Activated T-helper 1 cell treated with anti-CD3 and anti-CD28 coated beads, Interleukin-12 subunit alpha, Interleukin-12 subunit beta, Interleukin-2, Interleukin-4 antibody, amounts not matched to agents 30 ng/mL and 10 ng/mL and 1 ng/mL, durations not matched to agents 14 hours and 24 hours and 36 hours (primary cell): Measurements from ENCODE around the gene NYAP1. TPM values are rescaled to one million over a fixed set of nuclear protein-coding genes. Genes with fewer than 3 reads are reported as not detected.
"Not testable (repeated sequence)": the region's sequence is repeated elsewhere in the genome, so short reads cannot be mapped to it uniquely, and the experiment has no call there.

Experiments
- DNase-seq: peaks from one replicate; pipeline ENCODE4 v3.0.0; 2021; ENCODE audit warnings: low spot score
- H3K27ac Mint-ChIP-seq: one replicate; pipeline ENCODE4 v1.8.0; 2021; ENCODE audit warnings: mild to moderate bottlenecking, mixed read lengths
- H3K27me3 Mint-ChIP-seq: one replicate; pipeline ENCODE4 v1.8.0; 2022; ENCODE audit warnings: mild to moderate bottlenecking, moderate library complexity, mixed read lengths; ENCODE audit not compliant: insufficient read depth
- H3K36me3 Mint-ChIP-seq: one replicate; pipeline ENCODE4 v1.8.0; 2021; ENCODE audit warnings: low read depth, mixed read lengths
- H3K4me1 Mint-ChIP-seq: one replicate; pipeline ENCODE4 v1.8.0; 2021; ENCODE audit warnings: low read depth, mixed read lengths
- H3K4me3 Mint-ChIP-seq: one replicate; pipeline ENCODE4 v1.8.0; 2021; ENCODE audit warnings: mild to moderate bottlenecking, moderate library complexity, mixed read lengths
- H3K9me3 Mint-ChIP-seq: one replicate; pipeline ENCODE4 v1.8.0; 2021; ENCODE audit warnings: mixed read lengths
- intact Hi-C: fragments of 100-400 bp; cut with micrococcal nuclease; formaldehyde crosslinking; loops from one replicate; pipeline ENCODE4 v1.15.1; 2024
- total RNA-seq: library from RNA; stranded (reverse); gene quantifications from 2 replicates; pipeline ENCODE4 v1.2.3, GENCODE V29; 2022

Gene NYAP1
- total RNA-seq, 1 donor from 2014 or later, result 0.23 TPM

DNA sequence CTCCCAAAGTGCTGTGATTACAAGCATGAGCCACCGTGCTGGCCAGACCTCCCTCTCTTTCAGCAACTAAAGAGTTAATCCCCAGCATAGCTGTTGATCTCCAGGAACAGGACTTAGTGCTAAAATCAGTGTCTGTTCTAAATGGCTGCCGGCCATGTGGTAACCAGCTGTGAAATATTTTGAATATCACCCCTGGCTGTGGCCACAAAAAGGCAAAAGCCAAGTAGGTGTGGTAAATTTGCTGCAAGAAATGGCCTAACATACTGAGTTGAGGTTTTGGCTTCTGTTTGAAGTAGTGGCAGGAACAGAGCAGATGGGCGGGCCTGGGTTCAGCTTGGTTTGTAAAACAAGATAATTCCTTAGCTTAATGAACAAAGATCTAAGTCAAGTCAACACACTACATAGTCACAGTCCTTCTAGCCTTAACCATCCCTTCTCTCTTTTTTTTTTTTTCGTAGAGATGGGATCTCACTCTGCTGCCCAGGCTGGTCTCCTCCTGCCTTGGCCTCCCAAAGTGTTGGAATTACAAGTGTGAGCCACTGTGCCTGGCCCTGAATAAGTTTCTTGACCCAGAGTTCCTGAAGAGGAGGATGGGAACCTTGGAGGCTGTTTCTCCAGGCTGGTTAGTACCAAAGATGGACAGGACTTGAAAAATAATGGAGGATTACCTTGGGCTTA is 32.5 kb downstream of the NYAP1 start:
- H3K36me3 Mint-ChIP-seq, result peaks cover 2% of the 10 kb centered on the region
- H3K27me3 Mint-ChIP-seq, result peaks cover under 1% of the 10 kb centered on the region
- peaks cover 16% of the 10 kb centered on the region for H3K4me1 Mint-ChIP-seq
- H3K27ac Mint-ChIP-seq, result peak overlapping the region; percentile 48
- H3K4me3 Mint-ChIP-seq, result no peak overlapping the region
- peak; percentile 30 for DNase-seq
- intact Hi-C loops, result no loop called here
- H3K9me3 Mint-ChIP-seq, result no peaks in the 10 kb centered on the region

DNA sequence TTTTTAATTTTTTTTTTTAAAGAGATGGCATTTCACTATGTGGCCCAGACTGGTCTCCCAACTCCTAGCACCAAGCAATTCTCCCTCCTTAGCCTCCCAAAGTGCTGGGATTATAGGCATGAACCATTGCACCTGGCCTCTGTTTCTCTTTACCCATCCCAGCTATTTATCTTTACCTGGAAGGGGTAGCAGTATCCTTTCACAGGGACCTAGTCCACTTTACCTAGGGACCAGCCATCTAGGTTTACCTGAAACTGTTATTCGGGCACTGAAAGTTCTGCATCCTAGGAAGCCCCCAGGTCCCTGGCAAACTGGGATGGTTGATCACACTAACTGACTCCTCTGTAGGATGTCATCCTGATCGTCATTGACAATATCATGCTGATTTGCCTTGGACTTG is 33.6 kb downstream of the NYAP1 start:
- Mint-ChIP-seq H3K9me3 (no peaks in the 10 kb centered on the region), H3K36me3 (peaks cover 2% of the 10 kb centered on the region), H3K4me1 (peaks cover 16% of the 10 kb centered on the region), H3K27me3 (peaks cover 2% of the 10 kb centered on the region), H3K27ac (no peak overlapping the region), H3K4me3 (no peak overlapping the region)
- no peak for DNase-seq
- intact Hi-C loops, result no loop called here

DNA sequence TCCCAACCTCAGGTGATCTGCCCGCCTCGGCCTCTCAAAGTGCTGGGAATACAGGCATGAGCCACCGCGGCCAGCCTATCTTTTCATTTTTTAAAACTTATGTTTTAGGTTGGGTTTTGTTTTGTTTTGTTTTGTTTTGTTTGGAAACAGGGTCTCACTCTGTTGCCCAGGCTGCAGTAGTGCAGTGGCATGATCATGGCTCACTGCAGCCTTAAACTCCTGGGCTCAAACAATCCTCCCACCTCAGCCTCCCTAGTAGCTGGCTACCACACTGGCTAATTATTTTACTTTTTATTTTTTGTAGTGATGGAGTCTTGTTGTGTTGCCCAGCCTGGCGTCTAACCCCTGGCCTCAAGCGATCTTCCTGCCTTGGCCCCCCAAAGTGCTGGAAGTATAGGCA is 35.9 kb downstream of the NYAP1 start:
- Mint-ChIP-seq H3K4me3 (no peak overlapping the region), H3K9me3 (no peaks in the 10 kb centered on the region), H3K36me3 (peaks cover 2% of the 10 kb centered on the region), H3K27ac (no peak overlapping the region), H3K27me3 (peaks cover 2% of the 10 kb centered on the region), H3K4me1 (peaks cover 16% of the 10 kb centered on the region)
- no peak for DNase-seq
- intact Hi-C loops, result no loop called here

DNA sequence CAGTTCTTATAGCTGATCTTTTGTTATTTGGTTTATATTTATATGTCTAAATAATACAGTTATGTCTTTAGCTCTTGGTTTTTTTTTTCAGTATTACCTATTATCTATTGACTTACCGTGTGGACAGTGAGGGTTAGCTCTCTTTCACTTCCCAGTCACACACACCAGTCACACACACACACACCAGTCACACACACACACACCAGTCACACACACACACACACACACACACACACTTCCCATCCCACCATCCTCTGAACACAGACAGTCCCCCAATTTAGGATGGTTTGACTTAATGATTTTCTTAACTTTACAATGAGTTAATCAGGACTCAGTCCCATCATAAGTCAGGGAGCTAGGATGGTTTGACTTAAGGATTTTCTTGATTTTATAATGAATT is 36.4 kb downstream of the NYAP1 start:
- DNase-seq, result no peak
- Mint-ChIP-seq H3K27ac (no peak overlapping the region), H3K4me1 (peaks cover 14% of the 10 kb centered on the region), H3K27me3 (peaks cover 2% of the 10 kb centered on the region), H3K36me3 (peaks cover 2% of the 10 kb centered on the region), H3K4me3 (no peak overlapping the region), H3K9me3 (no peaks in the 10 kb centered on the region)
- intact Hi-C loops, result no loop called here

DNA sequence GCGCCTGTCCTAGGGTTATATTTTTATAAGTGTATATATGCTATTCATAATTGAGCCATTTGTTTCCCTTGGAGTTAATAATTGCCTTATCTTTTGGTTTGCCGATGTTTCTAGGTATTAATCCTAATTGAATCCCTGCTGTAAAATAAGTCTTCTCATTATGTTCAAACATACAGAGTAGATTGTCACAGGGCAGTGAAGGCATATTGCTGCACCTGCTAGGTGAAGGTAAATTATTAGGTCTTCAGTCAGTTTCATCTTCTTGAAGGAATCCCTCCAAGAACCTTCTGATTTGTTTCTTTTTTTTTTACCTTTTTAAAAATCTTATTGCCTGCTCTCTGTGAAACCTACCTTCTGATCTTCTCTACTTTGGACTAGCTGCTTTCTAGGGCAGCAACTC is 37.3 kb downstream of the NYAP1 start:
- H3K36me3 Mint-ChIP-seq, result peaks cover 2% of the 10 kb centered on the region
- H3K4me3 Mint-ChIP-seq, result no peak overlapping the region
- DNase-seq, result no peak
- H3K27me3 Mint-ChIP-seq, result peaks cover 2% of the 10 kb centered on the region
- H3K27ac Mint-ChIP-seq, result no peak overlapping the region
- no peaks in the 10 kb centered on the region for H3K9me3 Mint-ChIP-seq
- H3K4me1 Mint-ChIP-seq, result peaks cover 7% of the 10 kb centered on the region
- intact Hi-C loops, result no loop called here

DNA sequence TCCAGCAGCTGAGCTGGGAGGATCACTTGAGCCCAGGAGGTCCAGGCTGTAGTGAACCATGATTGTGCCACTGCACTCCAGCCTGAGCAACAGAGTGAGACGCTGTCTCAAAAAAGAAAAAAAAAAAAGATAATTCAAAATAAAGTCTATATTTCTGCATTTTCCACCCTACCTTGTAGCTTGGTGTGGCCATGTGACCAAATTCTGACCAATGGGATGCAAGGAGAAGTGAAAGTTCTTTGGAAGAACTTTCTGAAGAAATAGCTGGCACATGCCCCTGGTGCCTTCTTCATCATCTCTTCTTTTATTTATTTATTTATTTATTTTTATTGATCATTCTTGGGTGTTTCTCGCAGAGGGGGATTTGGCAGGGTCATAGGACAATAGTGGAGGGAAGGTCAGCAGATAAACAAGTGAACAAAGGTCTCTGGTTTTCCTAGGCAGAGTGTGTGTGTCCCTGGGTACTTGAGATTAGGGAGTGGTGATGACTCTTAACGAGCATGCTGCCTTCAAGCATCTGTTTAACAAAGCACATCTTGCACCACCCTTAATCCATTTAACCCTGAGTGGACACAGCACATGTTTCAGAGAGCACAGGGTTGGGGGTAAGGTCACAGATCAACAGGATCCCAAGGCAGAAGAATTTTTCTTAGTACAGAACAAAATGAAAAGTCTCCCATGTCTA is 38.3 kb downstream of the NYAP1 start:
- H3K9me3 Mint-ChIP-seq, H3K4me3 Mint-ChIP-seq, H3K4me1 Mint-ChIP-seq, DNase-seq, H3K27ac Mint-ChIP-seq, H3K27me3 Mint-ChIP-seq, H3K36me3 Mint-ChIP-seq, intact Hi-C loops: not testable (repeated sequence)

DNA sequence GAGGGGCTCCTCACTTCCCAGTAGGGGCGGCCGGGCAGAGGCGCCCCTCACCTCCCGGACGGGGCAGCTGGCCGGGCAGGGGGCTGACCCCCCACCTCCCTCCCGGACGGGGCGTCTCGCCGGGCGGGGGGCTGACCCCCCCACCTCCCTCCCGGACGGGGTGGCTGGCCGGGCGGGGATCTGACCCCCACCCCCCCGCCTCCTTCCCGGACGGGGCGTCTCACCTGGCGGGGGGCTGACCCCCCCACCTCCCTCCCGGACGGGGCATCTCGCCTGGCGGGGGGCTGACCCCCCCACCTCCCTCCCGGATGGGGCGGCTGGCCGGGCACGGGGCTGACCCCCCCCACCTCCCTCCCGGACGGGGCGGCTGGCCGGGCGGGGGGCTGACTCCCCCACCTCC is 39.5 kb downstream of the NYAP1 start:
- H3K27ac Mint-ChIP-seq, H3K4me1 Mint-ChIP-seq, H3K27me3 Mint-ChIP-seq, intact Hi-C loops, H3K4me3 Mint-ChIP-seq, DNase-seq, H3K9me3 Mint-ChIP-seq, H3K36me3 Mint-ChIP-seq: not testable (repeated sequence)

DNA sequence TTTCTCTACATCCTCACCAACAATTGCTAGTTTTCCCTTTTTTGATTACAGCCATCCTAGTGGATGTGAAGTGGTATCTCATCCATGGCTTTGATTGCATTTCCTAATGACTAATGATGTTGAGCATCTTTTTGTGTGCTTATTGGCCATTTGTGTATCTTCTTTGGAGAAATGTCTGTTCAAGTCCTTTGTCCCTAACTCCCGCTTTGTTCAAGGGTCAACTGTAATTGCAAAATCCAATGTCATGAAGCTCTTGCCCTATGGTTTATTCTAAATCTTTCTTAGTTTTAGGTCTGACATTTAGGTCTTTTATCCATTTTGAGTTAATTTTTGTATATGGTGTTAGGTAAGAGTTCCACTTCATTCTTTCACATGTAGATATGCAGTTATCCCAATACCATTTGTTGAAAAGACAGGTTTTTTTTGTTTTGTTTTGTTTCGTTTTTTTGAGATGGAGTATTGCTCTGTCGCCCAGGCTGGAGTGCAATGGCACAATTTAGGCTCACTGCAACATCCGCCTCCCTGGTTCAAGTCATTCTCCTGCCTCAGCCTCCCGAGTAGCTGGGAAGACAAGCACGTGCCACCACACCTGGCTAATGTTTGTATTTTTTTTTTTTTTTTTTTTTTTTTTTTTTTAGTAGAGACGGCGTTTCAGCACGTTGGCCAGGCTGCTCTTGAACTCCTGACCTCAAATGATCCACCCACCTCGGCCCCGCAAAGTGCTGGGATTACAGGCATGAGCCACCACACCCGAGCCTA is 44.6 kb downstream of the NYAP1 start:
- H3K36me3 Mint-ChIP-seq, H3K4me3 Mint-ChIP-seq, H3K27me3 Mint-ChIP-seq, DNase-seq, H3K9me3 Mint-ChIP-seq, H3K4me1 Mint-ChIP-seq, H3K27ac Mint-ChIP-seq: not testable (repeated sequence)
- intact Hi-C loops, result loop anchor here (5.0 kb wide), 1 partner anchor 34 kb away; no protein-coding TSS in a partner anchor

DNA sequence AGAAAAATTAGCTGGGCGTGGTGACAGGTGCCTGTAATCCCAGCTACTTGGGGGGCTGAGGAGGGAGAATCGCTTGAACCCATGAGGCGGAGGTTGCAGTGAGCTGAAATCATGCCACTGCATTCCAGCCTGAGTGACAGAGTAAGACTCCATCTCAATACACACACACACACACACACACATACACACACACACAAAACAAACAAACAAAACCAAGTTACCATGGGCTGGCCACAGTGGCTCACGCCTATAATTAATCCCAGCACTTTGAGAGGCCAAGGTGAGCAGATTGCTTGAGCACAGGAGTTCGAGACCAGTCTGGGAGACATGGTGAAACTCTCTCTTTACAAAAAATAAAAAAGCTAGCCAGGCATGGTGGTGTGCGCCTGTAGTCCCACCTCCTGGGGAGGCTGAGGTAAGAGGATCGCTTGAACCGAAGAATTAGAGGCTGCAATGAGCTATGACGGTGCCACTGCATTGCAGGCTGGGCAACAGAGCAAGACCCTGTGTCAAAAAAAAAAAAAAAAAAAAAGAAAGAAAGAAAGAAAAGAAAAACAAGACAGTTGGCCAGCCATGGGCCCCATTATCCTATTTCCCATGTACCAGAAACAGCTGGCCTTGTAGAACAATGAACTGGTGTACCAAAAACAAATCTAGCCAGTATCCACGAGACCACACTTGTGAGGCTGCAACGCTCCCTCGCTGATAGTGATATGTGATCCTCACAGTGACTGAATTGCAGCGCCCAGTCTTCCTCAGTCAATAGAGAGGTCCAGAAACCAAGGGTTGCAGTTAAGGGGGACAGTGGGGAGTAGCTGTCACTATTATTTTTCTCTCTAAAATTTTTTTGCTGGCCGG is 48.7 kb downstream of the NYAP1 start:
- peaks cover 2% of the 10 kb centered on the region for H3K27me3 Mint-ChIP-seq
- DNase-seq, result no peak
- H3K36me3 Mint-ChIP-seq, result no peaks in the 10 kb centered on the region
- no peak overlapping the region for H3K27ac Mint-ChIP-seq
- no peak overlapping the region for H3K4me3 Mint-ChIP-seq
- intact Hi-C loops, result no loop called here
- peaks cover under 1% of the 10 kb centered on the region for H3K4me1 Mint-ChIP-seq
- H3K9me3 Mint-ChIP-seq, result no peaks in the 10 kb centered on the region

DNA sequence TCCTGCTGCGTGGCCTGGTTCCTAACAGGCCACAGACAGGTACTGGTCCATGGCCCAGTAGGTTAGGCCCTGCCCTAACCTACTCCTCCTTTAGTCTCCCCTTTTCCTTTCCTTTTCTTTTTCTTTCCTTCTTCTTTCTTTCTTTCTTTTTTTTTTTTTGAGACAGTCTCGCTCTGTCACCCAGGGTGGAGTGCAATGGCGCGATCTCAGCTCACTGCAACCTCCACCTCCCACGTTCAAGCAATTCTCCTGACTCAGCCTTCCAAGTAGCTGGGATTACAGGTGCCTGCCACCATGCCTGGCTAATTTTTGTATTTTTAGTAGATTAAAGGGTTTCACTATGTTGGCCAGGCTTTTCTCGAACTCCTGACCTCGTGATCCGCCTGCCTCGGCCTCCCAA is 52.3 kb downstream of the NYAP1 start:
- H3K9me3 Mint-ChIP-seq, H3K27ac Mint-ChIP-seq, intact Hi-C loops, H3K27me3 Mint-ChIP-seq, H3K36me3 Mint-ChIP-seq, H3K4me3 Mint-ChIP-seq, DNase-seq: not testable (repeated sequence)
- H3K4me1 Mint-ChIP-seq, result peaks cover 16% of the 10 kb centered on the region

DNA sequence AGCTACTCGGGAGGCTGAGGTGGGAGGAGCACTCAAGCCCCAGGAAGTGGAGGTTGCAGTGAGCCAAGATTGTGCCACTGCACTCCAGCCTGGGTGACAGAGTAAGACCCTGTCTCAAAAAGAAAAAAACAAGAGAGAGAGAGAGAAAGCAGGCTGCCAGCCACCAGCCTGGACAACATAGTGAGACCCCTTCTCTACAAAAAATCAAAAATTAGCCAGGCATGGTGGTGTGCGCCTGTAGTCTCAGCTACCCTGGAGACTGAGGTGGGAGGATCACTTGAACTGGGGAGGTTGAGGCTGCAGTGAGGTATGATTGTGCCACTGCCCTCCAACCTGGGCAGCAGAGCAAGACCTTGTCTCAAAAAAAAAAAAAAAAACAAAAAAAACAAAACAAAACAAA is 53.0 kb downstream of the NYAP1 start:
- peaks cover 13% of the 10 kb centered on the region for H3K36me3 Mint-ChIP-seq
- H3K27me3 Mint-ChIP-seq, DNase-seq, intact Hi-C loops, H3K9me3 Mint-ChIP-seq, H3K4me3 Mint-ChIP-seq: not testable (repeated sequence)
- peak overlapping the region; percentile 52 for H3K27ac Mint-ChIP-seq
- H3K4me1 Mint-ChIP-seq, result peaks cover 23% of the 10 kb centered on the region

DNA sequence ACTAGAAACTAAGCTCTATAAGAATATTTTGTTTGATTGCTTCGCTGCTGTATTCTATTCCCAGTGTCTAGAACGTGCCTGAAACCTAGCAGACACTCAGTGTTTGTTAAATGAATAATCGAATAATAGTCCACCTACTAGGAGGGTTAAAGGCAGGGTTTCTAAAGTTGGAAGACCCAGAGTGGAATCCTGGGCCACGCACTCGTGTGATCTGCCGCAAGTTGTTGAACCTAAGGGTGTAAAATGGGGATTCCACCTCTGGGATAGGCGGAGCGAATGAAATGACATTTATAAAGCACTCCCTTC is 54.6 kb downstream of the NYAP1 start:
- Mint-ChIP-seq H3K27me3 (no peaks in the 10 kb centered on the region), H3K36me3 (peaks cover 23% of the 10 kb centered on the region), H3K4me1 (peaks cover 39% of the 10 kb centered on the region), H3K9me3 (no peaks in the 10 kb centered on the region), H3K27ac (peak overlapping the region; percentile 85), H3K4me3 (peak overlapping the region; percentile 98)
- intact Hi-C loops, result loop anchor here (1.0 kb wide), 4 partner anchors 8 to 59 kb away; partner anchors contain the start of gene TSC22D4
- DNase-seq, result no peak
